ENCODE measurements around the gene ANKRD29.

ANKRD29 gene

DNA sequence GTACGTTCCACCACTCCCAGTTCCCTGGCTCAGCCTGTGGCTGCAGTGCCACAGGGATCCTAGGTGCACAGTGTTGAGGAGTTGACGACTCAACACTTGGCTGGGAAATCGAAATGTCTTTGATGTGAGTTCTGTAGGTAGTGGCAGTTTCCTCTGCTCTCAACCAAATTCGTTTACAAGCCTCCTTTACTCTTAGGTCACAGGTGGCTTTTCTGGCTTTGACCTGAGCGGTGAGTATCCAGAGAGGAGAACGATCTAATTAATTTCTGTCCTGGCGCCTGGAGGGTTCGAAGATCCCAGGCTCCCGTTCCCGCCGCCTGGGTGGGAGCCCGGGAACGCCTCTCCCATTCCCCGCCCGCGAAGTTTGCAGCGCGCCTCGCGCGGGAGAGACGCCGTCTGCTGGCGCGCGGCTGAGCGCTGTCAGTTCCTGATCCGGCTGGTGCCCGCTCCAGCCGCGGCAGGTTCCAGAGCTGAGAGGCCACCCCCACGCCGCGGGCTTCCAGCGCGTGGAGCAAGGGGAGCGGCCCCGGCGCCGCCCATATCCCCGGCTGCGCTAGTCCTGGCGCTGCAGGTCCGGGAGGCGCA, 26.4 kb upstream of the ANKRD29 start, which contains the start of gene LAMA3:
Gene LAMA3, plus strand, starts transcription at position 423 of the 585 bp plus-strand sequence. CDS start 231 bp downstream, outside the sequence.
- H3K4me3 ChIP-seq (ENCODE audit: low read depth, low read length): peak within 1 kb of the TSS; percentile 47
- no peak for DNase-seq (ENCODE audit: low read depth)

DNA sequence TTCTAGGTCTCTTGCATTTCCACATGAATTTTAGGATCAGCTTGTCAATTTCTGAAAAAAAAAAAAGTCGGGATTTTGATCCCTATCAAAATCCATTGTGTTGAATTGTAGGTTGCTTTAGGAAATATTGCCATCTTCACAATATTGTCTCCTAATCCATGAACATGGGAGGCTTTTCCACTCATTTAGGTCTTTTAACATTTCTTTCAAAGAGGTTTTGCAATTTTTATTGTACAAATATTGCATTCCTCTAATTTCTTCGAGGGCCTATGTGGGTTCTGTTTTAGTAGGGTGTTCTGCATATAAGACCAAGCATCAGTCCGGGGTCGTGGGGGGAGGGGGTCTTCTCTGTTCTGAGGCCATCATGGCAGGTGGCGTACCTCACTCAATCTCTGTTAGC, 25.8 kb upstream of the ANKRD29 start:
- no peak for DNase-seq (ENCODE audit: low read depth)
- H3K4me3 ChIP-seq (ENCODE audit: low read depth, low read length): no peak overlapping the region

DNA sequence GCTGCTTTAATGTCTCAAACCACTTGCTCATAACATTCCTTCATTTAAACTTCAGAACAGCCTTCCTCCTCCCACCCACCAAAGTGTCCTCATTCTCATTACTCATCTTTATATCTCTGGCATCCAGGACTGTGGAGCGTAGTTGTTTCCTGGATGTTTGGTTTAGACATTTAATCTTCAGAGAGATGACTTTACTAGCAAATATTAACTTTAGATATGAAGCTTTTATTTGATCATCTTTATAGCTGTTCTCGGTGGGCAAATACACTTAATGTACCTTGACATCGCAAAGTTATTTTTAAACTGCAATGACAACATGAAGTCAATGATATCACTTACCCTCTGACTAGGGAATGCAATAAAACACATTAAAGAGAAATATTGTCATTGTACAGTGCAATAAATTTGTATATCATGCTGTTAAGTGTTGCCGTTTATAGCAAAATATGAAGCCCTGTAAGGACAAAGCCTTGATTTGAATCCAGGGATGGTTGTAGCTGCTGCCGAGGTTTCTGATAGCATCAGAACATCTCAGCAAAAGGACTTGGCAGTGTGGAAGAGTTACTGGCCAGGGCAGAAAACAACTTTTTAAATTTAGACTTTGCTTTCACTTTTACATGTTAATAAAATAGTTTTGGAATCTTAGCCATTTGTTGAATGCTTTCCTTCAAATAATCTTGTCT, 21.9 kb upstream of the ANKRD29 start:
- H3K4me3 ChIP-seq (ENCODE audit: low read depth, low read length): no peak overlapping the region
- no peak for DNase-seq (ENCODE audit: low read depth)

DNA sequence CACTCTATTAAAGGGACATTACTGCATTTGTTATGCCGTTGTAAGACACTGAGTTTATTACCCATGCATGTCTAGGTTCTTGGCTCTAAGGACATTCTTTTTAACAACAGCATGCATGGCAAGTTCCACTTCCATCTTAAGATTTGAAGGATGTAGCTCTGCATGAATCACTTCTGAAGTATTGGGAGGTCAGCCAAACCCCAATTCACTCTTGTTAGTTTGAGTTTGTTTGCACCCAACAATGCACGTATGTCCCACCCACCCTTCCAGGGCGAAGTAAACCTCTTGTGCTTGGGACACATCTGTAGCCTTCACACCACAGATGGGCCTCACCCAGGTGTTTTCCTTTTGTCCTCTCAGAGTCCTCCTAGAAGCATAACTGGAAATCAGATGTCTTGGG, 21.0 kb upstream of the ANKRD29 start:
- DNase-seq (ENCODE audit: low read depth): no peak
- no peak overlapping the region for H3K4me3 ChIP-seq (ENCODE audit: low read depth, low read length)

DNA sequence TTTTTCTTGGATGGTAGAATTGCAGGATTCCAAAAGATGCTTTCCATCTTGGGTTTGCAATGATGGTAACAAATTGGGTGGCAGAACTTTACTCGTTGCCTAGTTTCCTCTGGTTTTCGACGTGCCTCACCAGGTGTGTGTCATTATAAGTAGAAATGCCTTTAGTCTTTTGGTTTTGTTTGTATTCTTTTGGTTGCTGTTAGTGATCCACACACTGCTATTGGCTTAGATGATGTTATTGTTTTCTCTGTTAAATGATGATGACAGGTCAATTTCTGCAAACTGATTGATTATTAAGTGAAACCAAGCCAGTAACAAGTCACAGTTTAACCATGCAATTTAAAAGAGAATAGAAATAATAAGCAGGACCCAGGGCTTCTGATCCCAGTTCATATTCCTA, 20.4 kb upstream of the ANKRD29 start:
- no peak for DNase-seq (ENCODE audit: low read depth)
- H3K4me3 ChIP-seq (ENCODE audit: low read depth, low read length): no peak overlapping the region

DNA sequence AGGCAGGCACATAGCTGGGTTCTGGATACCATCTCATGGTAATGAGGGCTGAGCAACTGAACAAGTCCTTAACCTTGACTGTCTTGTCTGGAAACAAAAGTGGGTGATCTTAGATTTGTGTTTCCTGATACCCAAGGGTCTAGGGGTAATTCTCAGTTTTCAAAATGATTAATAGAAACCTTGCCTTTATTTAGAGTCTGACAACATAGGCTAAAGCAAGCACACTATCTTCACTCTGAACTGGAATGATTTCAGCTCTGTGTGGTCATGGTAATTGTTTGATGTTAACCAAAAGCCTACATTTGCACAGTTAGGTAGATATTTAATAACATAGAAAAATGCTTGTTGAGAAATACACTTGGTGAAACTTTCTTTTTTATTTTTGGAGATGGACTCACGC, 19.8 kb upstream of the ANKRD29 start:
- H3K4me3 ChIP-seq (ENCODE audit: low read depth, low read length): no peak overlapping the region
- no peak for DNase-seq (ENCODE audit: low read depth)

DNA sequence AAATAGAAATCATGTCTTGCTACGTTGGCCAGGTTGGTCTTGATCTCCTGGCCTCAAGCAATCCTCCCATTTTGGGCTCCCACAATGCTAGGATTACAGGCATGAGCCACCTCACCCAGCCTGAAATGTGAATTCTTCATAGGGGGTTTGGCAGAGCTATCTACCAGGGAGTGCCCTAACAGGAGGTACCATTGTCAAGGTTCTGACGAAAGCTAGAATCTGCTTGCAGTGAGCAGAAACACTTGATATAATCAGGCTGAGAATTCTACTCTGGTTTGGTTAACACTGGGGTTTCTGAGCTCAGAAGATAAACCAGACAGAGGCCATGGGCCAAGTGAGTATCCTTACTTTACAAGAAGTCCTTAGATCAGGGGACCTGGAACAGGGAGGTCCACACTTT, 19.3 kb upstream of the ANKRD29 start:
- no peak overlapping the region for H3K4me3 ChIP-seq (ENCODE audit: low read depth, low read length)
- DNase-seq (ENCODE audit: low read depth): no peak

DNA sequence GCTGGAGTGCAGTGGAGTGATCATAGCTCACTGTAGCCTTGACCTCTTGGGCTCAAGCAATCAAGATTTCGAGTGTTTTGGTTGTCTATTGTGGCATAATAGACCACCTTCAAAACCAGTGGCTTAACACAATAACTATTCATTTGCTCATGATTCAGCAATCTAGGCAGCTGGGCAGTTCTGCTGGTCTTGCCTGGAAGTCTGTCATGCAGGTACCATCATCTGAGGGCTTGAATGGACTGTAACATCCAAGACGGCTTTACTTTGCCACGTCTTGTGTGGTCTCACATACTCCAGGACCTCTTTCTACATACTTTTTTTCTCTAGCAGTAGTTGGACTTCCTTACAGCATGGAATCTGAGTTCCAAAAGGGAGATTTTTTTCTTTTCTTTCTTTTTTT, 13.2 kb upstream of the ANKRD29 start:
- DNase-seq (ENCODE audit: low read depth): no peak
- H3K4me3 ChIP-seq (ENCODE audit: low read depth, low read length): no peak overlapping the region

DNA sequence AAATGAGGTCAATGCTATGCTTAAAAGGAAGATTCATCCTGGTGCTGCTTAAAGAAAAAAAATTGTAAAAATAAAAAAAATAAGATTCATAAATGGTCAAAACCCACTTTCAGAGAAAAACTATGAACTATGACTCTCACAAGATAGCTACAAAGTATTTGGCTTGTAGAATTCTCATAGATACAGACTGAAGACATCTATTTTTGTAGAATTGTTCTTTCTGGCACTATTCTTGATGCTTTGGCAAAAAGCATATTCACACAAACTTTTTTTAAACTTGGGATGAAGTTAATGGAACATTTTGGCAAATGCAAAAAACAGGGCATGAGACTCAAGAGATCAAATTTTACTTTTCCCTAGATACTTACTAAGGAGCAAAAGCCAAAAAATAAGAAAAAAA, 12.5 kb upstream of the ANKRD29 start:
- no peak overlapping the region for H3K4me3 ChIP-seq (ENCODE audit: low read depth, low read length)

DNA sequence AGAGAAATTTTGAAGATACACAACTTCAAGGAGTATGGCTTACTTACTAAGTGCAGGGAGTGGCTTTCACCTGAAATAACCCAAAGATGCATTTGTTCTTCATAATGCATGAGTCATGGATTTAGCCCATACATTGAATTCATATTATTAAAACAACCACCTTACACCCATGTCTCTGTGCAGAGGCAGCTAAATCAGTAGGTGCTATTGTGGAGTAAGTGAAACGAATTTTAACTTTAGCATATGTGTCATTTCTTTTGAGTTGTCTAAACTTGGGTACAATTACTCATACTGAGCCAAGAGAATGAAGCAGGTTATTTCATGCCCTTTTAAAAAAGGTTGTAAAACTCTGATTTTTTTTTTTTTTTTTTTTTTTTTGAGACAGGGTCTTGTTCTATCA, 11.0 kb upstream of the ANKRD29 start:
- H3K4me3 ChIP-seq (ENCODE audit: low read depth, low read length): no peak overlapping the region
- no peak for DNase-seq (ENCODE audit: low read depth)

More for the DNA sequence above, 12.5 kb upstream of the ANKRD29 start:
- DNase-seq (ENCODE audit: low read depth): no peak

DNA sequence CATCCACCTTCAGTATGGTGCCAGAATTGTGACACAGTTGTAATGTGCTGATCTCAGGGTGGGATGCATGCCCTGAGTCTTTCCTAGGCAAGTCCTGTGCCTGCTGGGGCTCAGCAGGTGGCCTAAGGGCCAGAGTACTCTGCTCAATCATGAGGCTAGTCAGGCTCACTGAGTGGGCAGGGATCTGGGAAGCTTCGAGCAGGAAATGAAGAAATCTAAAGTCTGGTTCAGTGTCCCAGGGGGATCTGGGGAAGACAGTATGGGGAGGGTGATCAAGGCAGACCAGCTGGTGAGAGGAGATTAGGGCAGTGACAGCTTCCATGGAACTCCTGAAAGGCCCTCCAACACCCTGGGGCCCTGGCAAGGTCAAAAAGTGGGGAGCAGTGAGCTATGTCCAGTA, 8.9 kb upstream of the ANKRD29 start:
- H3K4me3 ChIP-seq (ENCODE audit: low read depth, low read length): no peak overlapping the region
- no peak for DNase-seq (ENCODE audit: low read depth)

DNA sequence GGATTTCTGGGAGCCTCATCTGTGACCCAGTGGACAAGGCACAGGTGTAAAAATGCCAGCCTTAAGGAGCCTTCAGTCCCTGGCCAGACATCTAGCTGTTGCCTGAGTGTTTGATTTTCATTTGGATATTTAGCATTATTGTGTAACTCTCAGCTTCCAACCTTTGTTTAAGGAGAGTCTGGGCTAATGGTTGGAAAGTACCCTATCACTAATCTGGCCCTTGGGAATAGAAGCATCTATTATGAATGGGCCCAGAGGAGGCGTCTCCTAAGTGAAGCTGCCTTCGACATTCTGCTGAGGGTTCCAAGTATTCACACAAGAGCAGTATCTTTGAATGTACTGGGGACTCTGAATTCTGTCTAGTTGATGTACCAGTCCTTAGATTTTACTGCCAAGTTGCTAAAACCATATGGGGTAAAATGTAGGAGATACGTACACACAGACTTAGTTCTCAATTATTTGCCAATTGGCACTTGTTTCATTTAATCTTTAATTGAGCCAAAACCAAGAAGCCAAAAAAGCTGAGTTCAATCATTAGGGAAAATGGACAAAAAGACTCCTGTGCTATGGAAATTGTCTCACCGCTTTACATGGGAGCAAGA, 7.2 kb upstream of the ANKRD29 start:
- DNase-seq (ENCODE audit: low read depth): no peak
- no peak overlapping the region for H3K4me3 ChIP-seq (ENCODE audit: low read depth, low read length)

DNA sequence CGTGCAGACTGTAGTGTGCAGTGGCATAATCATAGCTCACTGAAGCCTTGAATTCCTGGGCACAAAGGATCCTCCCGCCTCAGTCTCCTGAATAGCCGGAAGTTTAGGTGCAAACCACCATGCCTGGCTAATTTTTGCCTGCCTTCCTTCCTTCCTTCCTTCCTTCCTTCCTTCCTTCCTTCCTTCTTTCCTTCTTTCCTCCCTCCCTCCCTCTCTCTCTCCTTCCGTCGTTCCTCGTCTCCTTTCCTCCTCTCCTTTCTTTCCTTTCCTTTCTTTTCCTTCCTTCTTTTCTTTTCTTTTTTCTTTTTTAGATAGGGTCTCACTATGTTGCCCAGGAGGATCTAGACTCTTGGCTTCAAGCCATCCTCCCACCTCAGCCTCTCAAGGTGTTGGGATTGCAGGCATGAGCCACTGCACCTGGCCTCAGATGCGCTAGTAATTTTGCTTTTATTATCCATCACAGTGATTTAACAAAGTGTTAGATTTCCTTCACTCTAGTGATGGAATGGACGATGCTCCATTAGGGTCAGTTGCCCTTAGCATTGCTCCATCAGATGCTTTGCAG, 6.6 kb upstream of the ANKRD29 start:
- DNase-seq (ENCODE audit: low read depth): no peak
- H3K4me3 ChIP-seq (ENCODE audit: low read depth, low read length): no peak overlapping the region

DNA sequence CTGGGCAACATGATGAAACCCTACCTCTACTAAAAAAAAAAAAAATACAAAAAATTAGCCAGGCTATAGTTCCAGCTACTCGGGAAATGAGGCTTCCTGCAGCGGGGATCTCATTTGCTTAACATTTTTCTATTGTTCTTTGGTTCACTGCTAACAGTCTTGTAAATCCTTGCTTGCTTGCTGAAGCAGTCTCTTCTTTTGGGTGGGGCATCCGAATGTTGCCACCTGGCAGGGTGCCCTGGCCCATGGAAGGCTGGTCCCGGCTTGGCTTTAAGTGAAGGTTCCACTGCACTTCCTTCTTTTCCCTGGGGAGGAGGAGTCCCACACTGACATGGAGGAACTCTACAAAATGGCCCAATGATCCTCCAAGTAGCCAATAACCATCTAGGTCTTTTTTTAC, 6.0 kb upstream of the ANKRD29 start:
- H3K4me3 ChIP-seq (ENCODE audit: low read depth, low read length): no peak overlapping the region
- no peak for DNase-seq (ENCODE audit: low read depth)

DNA sequence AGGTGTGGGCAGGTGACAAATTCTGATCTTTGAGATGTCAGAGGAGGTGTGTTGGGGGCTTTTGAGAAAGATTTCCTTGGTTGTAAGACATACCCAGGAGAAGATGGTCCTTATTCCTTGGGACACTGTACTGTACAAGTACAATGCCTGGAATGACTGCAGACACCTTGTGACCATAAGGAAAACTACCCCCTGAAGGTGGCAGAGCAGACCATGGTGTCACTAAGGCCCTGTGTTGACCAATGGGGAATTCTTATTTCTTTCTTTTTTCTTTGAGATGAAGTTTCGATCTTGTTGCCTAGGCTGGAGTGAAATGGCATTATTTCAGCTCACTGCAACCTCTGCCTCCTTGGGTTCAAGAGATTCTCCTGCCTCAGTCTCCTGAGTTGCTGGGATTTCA, 4.4 kb upstream of the ANKRD29 start:
- DNase-seq (ENCODE audit: low read depth): no peak
- no peak overlapping the region for H3K4me3 ChIP-seq (ENCODE audit: low read depth, low read length)

DNA sequence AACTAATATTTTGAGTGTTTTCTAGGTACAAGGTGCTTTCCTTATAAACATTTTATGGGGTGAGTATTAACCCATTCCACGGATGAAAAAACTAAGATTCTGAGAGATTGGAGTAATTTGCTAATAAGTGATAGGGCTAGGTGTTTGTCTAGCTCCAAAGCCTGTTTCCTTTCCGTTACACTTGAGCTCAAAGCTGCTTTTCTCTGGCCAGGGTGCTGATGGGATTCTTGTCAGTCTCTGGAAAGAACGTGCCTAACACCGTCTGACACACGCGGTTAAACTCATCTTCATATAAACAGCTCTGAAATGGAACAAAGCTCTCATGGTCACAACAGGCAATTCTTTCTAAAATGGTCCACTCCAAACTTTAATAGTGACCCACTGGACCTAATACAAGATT, 2.0 kb upstream of the ANKRD29 start:
- no peak for DNase-seq (ENCODE audit: low read depth)
- no peak overlapping the region for H3K4me3 ChIP-seq (ENCODE audit: low read depth, low read length)

DNA sequence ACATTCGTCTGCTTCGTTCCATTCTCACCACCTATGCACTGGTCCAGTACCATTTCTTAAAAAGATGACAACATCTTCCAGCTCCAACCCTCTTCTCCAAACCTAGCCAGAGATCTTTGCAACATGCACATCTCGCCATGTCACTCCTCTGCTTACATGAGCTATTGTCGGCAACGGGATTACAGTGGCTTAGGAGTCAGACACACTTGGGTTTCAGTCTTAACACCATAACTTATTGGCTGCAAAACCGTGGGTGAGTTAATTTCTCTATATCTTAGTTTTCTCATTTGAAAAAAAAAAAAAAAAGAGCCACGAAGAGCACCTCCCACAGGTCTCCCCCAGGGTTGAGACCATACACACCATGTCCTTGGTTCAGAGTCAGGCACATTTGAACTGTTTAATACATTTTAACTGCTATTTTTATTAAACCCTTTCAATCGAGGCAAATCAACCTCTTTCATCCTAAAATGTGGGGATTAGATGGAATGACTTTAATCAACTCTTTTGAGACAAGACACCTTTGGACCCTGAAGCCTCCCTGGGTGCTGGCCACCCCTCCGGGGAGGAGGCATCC, 889 bp downstream of the ANKRD29 start:
- DNase-seq (ENCODE audit: low read depth): no peak

DNA sequence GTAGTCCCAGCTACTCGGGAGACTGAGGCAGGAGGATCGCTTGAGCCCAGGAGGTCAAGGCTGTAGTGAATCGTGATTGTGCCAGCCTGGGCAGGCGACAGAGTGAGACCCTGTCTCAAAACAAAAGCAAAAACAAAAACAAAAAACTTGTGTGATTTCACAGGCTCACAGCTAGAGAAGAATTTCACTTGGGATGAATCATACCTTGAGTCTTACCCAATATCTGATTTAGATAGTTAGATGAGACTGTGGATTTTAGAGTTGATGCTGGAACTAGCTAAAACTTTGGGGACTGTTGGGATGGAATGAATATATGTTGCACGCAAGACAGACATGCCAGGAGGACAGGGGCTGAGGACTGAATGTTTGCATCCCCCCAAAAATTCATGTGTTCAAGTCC, 4.4 kb downstream of the ANKRD29 start:
- H3K4me3 ChIP-seq (ENCODE audit: low read depth, low read length): no peak overlapping the region
- no peak for DNase-seq (ENCODE audit: low read depth)

More for the DNA sequence above, 889 bp downstream of the ANKRD29 start:
- H3K4me3 ChIP-seq (ENCODE audit: low read depth, low read length): peak overlapping the region; percentile 41

DNA sequence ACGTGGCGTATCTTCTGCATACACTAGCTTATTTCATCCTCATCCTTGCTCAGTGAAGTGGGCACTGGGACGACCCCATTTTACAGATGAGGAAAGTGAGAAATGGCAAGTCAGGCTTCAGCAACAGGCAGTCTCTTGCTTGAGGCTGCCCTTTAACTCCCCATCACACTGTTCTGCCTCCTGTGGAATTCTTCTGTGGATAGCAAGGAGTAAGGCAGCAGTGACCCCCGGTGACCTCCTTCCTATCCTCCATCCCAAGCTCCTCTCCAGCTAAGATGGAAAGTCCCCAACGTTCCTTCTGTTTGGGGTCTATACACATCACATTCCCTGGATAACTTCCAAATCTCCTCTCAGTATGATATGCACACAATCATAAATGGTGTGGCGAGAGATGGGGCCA, 10.5 kb downstream of the ANKRD29 start:
- no peak overlapping the region for H3K4me3 ChIP-seq (ENCODE audit: low read depth, low read length)
- no peak for DNase-seq (ENCODE audit: low read depth)

Measured in skeletal muscle cell (primary cell).